ENCODE measurements around the gene PRMT3.
"Not testable (repeated sequence)": the region's sequence is repeated elsewhere in the genome, so short reads cannot be mapped to it uniquely, and the experiment has no call there.

Gene PRMT3

DNA sequence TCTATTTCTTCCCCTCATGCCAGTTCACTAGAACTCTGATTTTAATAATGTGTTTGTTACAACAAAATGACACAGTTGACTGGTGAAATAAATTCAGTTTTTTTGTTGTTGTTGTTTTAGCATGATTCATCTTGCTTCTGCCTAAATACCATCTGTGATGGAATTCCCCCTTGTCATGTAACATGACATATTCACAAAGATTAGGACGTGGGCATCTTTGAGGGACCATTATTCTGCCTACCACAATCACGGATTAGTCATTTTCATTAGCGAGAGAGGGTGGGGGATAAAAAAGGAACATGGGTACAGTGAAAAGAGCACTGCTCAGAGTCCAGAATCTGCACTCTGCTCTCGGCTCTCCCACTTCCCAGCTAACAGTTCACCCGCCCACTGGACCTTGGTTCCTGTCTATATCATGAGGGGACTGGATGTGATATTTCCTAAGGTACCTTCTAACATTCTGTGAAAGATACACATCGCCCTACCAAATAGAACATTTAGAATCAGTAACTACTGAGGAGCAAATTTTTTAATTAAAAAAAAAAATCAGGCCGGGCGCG, 12.7 kb upstream of the PRMT3 start:
- no peak for FAIRE-seq

DNA sequence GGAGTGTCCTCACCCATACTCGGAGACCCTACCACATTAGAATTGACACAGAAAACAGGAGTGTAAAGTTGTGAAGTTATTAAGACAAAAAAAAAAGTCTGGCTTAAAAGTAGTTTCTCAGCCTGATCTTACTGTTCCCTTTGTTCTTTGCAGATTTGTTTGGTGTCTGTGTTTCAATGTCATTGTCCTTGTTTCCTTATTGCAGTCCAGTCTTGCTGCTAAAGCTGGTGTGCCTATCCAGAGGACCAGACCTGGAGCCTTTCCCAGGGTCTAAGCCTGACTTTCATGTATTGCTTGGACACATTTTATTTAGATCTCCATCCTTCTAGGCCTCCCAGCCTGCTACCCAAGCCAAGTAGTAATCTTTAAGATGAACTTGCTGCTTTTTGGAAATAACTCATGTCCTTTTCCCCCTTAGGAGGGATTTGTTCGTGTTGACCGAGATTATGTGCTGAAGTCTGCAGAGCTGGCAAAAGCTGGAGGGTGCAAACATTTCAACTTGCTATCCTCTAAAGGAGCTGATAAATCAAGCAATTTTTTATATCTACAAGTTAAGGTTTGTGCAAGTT, 11.3 kb upstream of the PRMT3 start:
- no peak for FAIRE-seq

DNA sequence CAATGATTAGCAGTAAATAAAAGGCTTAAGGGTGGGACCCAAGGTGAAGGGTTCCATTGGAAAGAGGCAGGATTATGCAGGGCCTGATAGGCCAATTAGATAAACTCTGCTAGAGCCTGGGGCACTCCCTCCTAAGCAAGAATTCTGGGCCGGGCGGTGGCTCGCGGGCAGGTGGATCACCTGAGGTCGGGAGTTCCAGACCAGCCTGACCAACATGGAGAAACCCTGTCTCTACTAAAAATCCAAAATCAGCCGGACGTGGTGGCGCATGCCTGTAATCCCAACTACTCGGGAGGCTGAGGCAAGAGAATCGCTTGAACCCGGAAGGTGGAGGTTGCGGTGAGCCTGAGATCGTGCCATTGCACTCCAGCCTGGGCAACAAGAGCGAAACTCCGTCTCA, 1.5 kb upstream of the PRMT3 start:
- not testable (repeated sequence) for FAIRE-seq

DNA sequence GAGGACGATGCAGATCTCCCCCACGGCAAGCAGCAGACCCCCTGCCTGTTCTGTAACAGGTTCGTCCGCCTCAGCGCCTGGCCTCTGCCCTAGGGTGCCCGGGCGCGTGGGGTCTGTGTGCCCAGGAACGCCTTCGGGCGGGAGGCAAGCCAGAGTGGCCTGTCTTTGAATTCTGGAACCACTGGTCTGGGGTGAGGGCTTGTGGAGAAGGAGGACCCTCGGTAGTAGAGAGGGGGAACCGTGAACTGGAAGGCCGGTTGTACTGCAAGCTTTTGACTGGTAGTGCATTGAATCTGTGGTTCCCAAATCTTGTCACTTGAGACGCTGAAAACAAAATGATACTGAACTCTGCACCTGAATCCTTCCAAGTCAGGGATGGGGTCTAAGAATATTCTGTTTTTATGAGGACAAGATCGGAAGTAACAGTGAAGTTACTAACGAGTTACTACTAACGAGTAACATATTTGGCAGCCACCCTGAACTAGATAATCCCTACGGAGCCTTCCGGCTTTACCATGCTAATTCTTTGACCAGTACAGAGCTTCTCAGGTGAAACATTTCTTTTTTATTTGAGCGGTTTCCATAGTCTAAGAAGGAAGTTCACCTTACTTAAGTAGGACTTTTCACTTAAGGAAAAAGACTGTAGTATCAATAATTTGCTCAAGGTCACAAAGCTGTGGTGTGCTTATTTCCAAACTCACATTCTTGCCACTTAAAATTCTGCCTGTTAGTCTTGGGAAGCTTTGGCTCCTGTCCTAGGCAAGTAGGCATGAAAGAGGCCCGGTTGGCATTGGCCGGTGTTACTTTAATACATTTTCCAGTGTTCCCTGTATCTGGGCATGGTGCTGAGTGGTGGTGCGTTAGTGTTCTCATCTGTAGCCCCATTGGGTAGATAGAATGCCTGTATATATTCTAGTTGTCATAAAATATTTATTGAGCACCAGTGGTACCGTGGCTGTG, 860 bp downstream of the PRMT3 start:
- no peak for FAIRE-seq

DNA sequence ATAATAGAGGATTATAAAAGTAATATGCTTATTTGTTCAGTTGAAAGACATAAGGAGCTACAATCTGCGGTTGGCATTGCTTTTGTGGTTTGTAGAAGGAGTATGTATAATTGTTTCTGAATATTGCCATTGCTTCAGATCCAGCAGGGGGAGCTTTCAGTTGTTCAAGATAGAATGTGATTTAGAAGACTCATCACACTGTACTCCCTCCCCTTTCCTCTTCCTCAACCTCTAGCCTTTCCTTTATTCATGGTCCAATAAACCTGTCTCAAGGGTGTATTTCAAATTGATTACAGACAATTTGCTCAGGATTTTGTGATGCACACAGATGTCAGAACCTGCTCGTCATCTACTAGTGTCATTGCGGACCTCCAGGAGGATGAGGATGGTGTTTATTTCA, 9.8 kb downstream of the PRMT3 start:
- no peak for FAIRE-seq

DNA sequence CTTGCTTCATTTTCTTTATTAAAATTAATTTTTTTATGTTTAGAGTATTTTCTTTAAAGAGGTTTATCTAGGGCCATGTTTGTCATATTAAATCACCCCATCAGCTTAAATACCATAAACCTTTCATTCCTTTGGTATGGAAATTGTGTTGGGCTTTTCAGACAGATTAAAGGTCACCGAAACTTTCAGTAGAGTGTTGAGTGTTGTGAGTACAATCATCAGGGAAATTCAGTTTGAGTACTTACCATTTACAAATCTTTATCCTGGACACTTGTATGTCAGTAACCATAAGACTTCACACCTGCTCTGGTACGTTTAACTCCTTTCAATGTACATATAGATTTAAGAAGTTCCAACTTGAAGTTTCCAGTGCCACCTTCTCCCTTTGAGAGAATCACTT, 12.0 kb downstream of the PRMT3 start:
- no peak for FAIRE-seq

DNA sequence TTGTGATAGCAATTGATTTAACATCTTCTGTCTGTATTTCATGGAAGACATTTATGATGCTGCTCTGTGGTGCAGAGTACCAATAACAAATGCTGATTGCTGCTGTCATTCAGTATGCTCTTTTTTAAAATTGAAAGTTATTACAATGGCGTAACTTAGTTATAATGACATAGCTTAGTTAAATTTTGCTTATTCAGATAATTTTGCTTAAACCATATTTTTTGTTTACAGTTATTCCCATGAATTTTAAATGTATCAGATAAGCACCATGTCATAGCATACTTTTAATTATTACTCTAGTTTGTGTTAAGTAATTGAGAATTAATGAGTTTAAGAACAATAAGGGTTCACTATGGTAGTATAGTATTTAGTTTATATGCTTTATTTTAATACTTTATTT, 15.5 kb downstream of the PRMT3 start:
- no peak for FAIRE-seq

DNA sequence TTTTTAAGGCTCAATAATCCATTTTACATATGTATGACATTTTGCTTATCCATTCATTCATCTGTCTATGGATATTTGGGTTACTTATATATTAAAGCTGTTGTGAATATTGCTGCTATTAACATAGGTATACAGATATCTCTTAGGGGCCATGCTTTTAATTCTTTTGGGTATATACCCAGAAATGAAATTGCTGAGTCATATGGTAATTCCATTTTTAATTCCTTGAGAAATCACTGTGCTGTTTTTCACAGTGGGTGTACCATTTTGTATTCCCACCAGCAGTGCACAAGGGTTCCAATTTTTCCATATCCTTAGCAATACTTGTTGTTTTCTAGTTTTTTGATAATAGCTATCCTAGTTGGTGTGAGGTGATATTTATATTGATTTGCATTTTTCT, 19.0 kb downstream of the PRMT3 start:
- FAIRE-seq: no peak

DNA sequence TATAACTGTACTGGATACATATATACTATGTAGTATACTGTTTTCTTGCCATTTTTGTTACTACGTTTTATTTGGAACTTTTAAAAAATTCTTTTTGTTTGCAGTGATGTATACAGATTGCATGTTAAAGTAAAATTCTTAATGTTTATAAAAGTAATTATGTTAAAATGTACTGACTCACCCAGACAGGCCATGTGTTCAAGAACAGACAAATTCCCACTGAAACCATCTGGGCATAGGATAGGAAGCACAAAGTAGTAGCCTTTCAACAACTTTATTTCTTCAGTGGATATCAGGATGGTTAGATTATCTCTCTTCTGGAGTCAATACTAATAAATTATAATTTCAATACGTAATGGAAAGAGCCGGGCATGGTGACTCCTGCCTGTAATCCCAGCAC, 19.8 kb downstream of the PRMT3 start:
- no peak for FAIRE-seq

DNA sequence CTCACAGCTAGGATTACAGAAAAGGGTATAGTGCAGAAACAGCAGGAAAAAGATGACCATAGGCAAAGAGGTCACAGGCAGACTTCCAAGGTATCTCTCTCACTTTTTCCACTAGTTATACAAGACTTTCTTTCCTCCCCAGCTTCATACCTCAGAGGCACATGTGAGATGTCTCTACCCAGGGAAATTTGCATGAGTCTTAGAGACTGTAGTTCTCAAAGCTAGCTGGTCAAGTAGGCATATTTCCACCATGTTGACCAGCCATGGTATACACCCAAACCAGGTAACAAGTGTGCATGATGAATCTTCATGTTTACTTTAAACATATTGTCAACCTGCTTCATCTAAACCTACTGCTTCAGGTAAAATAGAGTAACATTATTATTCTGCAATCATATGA, 27.9 kb downstream of the PRMT3 start:
- FAIRE-seq: no peak

DNA sequence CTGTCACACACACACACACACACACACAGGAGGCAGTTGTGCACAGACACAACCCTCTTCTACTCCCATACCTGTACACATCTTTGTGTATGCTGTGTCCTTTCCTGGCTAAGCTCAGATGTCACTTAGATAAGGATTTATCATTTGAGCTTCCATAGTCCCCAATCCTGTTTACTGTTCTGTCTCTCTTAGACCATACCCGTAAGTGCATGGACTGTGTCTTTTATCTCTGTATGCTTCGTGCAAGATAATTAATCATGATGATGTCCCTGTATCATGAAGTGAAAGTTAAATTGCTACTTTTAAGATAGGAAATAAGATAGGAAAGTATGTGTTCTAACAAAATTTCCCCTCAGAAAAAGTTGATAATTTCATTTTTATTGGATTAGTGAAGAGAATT, 30.3 kb downstream of the PRMT3 start:
- no peak for FAIRE-seq

DNA sequence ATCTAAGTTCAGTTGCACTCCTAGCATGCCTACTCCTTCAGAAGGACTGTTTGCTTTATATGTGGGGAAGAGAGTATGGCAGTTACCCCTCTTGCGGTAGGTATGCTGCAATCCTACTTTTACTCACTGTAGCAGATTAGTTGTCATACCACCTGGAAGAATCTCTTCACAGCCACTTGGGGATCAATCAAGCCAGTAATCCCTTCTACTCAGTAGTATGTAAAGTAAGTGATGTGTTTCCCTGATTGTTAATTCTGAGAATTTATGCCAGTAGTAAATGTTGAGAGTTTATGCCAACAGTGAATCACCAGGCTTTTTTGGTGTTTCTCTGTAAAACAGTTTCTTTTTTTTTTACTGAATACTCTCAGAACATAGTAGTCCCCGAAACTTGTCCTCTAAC, 34.4 kb downstream of the PRMT3 start:
- no peak for FAIRE-seq

DNA sequence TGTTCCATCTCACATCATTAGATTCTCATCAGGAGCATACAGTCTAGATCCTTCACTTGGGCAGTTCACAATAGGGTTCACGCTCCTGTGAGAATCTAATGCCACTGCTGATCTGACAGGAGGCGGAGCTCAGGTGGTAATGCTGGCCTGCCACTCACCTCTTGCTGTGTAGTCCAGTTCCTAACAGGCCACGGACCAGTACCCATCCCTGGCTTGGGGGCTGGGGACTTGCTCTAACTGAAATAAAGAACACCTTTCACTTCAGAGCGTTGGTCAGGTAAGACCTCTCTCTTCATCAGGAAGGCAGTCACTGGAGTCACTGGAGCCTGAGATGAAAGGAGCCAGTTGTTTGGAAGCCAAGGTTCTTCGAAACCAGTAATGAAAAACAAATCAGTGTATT, 41.7 kb downstream of the PRMT3 start:
- no peak for FAIRE-seq

DNA sequence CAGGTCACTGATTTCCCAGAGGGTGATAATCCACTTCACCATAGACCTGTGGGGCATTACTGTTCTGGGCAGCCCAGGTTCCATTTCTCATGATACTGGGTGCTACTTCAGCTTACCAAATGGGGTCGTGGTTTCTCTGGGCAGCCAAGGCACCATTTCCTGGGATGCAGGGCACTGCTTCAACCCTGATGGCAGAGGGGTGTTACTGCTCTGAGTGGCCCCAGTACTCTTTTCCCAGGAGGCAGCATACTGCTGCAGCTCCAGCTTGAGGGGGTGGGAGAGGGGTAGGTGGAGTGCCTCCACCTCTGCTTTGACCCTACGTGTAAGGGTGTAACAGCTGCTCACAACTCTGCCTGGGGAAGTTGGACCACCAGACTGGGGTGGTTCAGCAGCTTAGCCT, 51.1 kb downstream of the PRMT3 start:
- FAIRE-seq: no peak

DNA sequence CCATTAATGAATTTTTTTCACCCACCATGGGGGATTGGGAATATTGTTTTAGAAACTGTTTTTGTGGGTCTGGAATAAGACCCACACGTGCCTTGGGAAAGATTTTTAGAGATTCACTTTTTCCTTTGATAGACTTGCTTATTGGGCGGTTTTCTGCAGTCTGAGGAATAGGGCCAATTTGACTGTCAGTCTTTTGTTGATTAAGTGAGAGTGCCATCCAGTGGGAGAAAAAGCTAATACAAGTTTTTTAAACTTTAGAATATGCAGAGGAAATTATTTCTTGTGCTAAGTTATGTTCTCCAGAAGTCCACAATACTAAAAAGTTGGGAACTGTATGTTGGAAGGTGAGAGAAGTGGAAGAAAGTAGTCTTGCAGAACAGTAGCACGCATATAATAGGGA, 56.1 kb downstream of the PRMT3 start:
- no peak for FAIRE-seq

DNA sequence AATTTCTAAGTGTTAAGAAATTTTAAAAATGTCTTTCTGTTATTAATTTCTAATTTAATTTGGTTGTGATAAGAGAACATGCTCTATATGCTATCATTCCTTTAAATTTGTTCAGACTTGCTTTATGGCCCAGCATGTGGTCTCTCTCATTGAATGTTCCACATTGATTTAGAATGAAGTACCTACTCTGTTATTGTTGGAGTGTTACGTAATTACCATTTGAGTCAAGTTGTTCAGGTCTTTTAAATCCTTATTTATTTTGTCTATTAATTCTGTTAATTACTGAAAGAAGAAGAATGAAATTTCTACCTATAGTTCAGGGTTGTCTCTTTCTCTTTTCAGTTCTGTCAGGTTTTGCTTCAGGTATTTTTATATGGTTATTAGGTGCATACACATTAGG, 57.0 kb downstream of the PRMT3 start:
- FAIRE-seq: no peak

DNA sequence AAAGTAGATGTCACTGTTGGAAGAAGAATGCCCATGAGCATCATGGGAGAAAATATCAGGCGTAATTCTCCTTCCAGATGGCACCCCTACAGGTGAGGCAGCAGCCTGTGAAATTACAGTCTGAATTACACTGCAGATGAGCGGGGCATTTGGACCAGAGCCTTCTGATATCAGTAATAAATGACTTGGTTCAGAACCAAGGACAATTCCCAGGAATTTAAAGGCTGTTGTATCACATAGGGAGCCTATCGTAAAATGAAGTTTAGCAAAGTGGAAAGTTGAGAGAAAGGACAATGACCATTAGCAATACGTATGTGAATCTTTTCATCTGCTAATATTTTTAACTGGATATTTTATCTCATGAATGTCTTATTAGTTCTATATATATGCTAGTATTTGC, 61.3 kb downstream of the PRMT3 start:
- FAIRE-seq: no peak

DNA sequence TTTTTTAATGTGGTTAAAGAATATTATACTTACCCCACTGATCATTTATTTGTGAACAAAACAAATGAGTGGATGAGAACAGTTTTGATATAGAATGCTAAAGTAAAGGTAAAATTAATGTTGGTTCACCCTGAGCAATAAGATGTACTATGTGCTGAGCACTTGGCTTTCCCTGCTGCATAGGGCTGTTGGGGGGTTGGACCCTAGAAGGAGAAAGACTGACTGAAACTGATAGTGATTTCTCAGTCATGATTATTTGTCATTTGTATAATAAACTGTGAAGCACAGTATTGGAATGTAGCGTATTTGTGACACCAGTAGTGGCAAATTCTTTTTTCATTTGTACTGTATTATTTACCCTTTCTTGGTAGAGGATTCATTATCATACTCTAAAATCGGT, 63.3 kb downstream of the PRMT3 start:
- no peak for FAIRE-seq

DNA sequence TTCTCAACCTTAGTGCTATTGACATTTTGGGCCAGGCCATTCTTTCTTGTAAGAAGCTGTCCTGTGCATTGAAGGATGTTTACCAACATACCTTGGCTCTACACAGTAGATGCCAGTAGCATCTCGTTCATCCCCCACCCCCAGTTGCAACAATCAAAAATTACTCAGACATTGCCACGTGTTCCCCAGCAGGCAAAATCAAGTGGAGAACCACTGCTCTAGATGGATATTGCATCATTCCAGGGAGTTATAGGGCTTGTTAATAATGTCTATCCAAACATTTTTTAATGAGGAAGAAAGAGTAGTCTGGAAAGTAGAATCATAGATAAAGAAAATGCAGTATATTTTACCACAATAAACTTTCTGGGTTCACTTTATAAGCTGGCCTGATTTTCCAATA, 64.1 kb downstream of the PRMT3 start:
- FAIRE-seq: no peak

DNA sequence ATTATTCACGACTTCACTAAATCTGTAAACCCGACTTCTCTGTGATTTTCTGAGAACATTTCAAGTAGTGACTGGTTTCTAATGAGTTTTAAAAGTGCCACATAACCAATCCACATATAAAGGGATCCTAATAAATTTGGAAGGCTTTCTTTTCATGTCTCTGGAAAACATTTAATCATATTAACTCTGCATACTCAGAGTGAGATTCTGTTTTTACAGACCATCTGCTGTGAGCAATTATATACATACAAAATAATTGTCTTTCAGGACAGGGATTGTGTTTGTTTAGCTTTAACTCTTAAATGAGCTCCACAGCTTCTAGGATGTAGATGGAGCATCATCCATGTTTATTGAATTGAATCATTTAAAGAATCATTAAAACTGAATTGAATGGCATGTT, 65.1 kb downstream of the PRMT3 start:
- FAIRE-seq: no peak

DNA sequence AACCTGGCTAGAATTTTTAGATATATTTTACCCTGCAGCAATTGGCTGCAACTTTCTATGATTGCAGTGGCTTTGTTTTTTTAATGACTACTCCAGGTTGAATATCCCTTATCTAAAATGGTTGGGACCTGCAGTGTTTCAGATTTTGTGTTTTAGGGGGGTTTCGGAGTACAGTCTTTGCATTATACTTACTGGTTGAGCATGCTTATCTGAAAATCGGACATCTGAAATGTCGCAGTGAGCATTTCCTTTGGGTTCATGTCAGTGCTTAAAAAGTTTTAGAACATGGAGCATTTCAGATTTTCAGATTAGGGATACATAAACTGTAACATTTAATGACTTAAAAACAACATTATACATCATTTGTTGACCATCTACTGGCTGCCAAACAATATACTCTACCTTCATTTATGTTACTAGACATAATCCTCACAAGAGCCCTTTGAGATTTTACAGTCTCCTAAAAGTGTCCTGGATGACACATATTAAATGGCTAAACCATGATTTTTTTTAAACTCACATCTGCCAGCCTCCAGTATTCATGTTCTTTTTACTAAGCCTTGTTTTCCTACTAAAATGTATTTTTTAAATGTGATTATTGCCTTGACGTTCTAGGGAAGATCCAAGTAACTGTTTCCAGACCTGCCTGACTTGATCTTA, 66.3 kb downstream of the PRMT3 start:
- FAIRE-seq: no peak

DNA sequence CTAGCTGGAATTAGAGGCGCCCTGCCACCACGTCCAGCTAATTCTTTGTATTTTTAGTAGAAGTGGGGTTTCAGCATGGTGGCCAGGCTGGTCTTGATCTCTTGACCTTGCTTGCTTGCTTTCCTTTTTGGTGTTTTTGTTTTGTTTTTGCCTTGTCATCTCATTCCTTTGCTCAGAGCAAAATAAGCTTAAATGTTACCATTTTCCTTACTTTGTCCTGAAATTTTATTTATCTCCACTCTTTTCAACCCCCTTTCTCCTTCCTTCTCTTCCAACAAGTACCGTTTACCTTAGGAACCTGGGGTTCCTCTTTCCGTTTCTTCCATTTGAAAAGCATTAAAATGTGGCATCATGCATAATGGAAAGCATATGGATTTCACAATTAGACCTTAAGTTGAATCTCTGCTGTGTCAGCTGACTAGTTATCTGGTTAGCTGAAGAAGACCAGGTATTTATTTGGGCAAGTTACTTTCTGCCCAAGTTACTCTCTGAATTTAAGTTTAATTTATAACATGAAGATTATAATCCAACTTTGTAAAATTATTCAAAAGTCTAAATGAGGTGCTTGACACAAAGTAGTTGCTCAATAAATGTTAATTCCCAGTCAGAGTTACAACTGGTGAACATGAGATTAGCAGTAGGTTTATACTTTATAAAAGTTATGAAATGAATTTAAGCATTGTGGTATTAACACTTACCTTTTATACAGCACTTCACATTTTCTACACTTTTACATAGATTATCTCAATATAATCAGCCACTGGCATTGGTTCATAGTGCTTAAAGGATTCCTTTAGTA, 69.7 kb downstream of the PRMT3 start:
- FAIRE-seq: no peak

Measured in colon (tissue), 2 donors.